DMS153 treated with DMSO at 0.1 percent for 48 hours (cell line): Measurements from ENCODE around the gene WWOX.
A peak's percentile ranks its signal among the peaks of the same experiment; 100 is the strongest.

Source experiments
- DNase-seq: peaks from one replicate; lab custom pipeline; 2025; ENCODE audit not compliant: unreplicated experiment; lab: John Stamatoyannopoulos, UW

The WWOX gene

GRCh38 chr16:78455861-78456260 lies 356.4 kb downstream of the WWOX start:
- DNase-seq, result no peak

- DNase-seq, result no peak
Measured at GRCh38 chr16:78458588-78458987, 359.1 kb downstream of the WWOX start.

GRCh38 chr16:78460428-78460827 lies 361.0 kb downstream of the WWOX start:
- DNase-seq, result no peak

- DNase-seq, result no peak
Measured at GRCh38 chr16:78461087-78461486, 361.6 kb downstream of the WWOX start.

GRCh38 chr16:78461496-78462287 lies 362.2 kb downstream of the WWOX start:
- peak; percentile 29 for DNase-seq

- DNase-seq, result no peak
Measured at GRCh38 chr16:78462288-78463208, 363.1 kb downstream of the WWOX start.

- no peak for DNase-seq
Measured at GRCh38 chr16:78463591-78463990, 364.1 kb downstream of the WWOX start.

- no peak for DNase-seq
Measured at GRCh38 chr16:78464833-78465232, 365.4 kb downstream of the WWOX start.

GRCh38 chr16:78465730-78466129 lies 366.3 kb downstream of the WWOX start:
- DNase-seq, result no peak

GRCh38 chr16:78469787-78470186 lies 370.3 kb downstream of the WWOX start:
- no peak for DNase-seq

GRCh38 chr16:78473031-78473699 lies 373.7 kb downstream of the WWOX start:
- DNase-seq, result no peak

- DNase-seq, result no peak
Measured at GRCh38 chr16:78474762-78475161, 375.3 kb downstream of the WWOX start.

GRCh38 chr16:78476615-78477014 lies 377.2 kb downstream of the WWOX start:
- no peak for DNase-seq

GRCh38 chr16:78478267-78478861 lies 378.9 kb downstream of the WWOX start:
- DNase-seq, result peak; percentile 38

- no peak for DNase-seq
Measured at GRCh38 chr16:78479723-78480122, 380.3 kb downstream of the WWOX start.

GRCh38 chr16:78480588-78480987 lies 381.1 kb downstream of the WWOX start:
- DNase-seq, result no peak

- no peak for DNase-seq
Measured at GRCh38 chr16:78483124-78483992, 383.9 kb downstream of the WWOX start.

- no peak for DNase-seq
Measured at GRCh38 chr16:78484509-78485058, 385.1 kb downstream of the WWOX start.

GRCh38 chr16:78485188-78485916 lies 385.9 kb downstream of the WWOX start:
- no peak for DNase-seq
